ENCODE data around the gene CTCFL.
"Not testable (repeated sequence)": the region's sequence is repeated elsewhere in the genome, so short reads cannot be mapped to it uniquely, and the experiment has no call there.

CTCFL gene

GRCh38 chr20:57536120-57536708 lies 11.3 kb upstream of the CTCFL start:
- no peak for DNase-seq (ENCODE audit: low read depth in 2 of 2)

GRCh38 chr20:57535297-57535696 lies 10.4 kb upstream of the CTCFL start:
- no peak for DNase-seq (ENCODE audit: low read depth in 2 of 2)

GRCh38 chr20:57532104-57532503 lies 7.2 kb upstream of the CTCFL start:
- DNase-seq (ENCODE audit: low read depth in 2 of 2), result no peak

- no peak for DNase-seq (ENCODE audit: low read depth in 2 of 2)
Measured at GRCh38 chr20:57530327-57530981, 5.5 kb upstream of the CTCFL start.

GRCh38 chr20:57529810-57530209 lies 4.9 kb upstream of the CTCFL start:
- no peak for DNase-seq (ENCODE audit: low read depth in 2 of 2)

- DNase-seq (ENCODE audit: low read depth in 2 of 2), result no peak
Measured at GRCh38 chr20:57529160-57529585, 4.2 kb upstream of the CTCFL start.

GRCh38 chr20:57528148-57528547 lies 3.2 kb upstream of the CTCFL start:
- DNase-seq (ENCODE audit: low read depth in 2 of 2), result no peak

- no peak for DNase-seq (ENCODE audit: low read depth in 2 of 2)
Measured at GRCh38 chr20:57527728-57528127, 2.8 kb upstream of the CTCFL start.

- no peak for DNase-seq (ENCODE audit: low read depth in 2 of 2)
Measured at GRCh38 chr20:57526885-57527460, 2.0 kb upstream of the CTCFL start.

- no peak for DNase-seq (ENCODE audit: low read depth in 2 of 2)
Measured at GRCh38 chr20:57526087-57526884, 1.3 kb upstream of the CTCFL start.

GRCh38 chr20:57525328-57526086 lies 567 bp upstream of the CTCFL start:
- no peak for DNase-seq (ENCODE audit: low read depth in 2 of 2)

- DNase-seq (ENCODE audit: low read depth in 2 of 2), result no peak
Measured at GRCh38 chr20:57523782-57524181, 1.2 kb downstream of the CTCFL start.

- DNase-seq (ENCODE audit: low read depth in 2 of 2), result no peak
Measured at GRCh38 chr20:57522380-57523140, 2.4 kb downstream of the CTCFL start.

- DNase-seq (ENCODE audit: low read depth in 2 of 2), result no peak
Measured at GRCh38 chr20:57517904-57518303, 7.0 kb downstream of the CTCFL start.

GRCh38 chr20:57514273-57514751 lies 10.6 kb downstream of the CTCFL start:
- DNase-seq (ENCODE audit: low read depth in 2 of 2), result no peak

- DNase-seq (ENCODE audit: low read depth in 2 of 2), result no peak
Measured at GRCh38 chr20:57513199-57513598, 11.7 kb downstream of the CTCFL start.

- no peak for DNase-seq (ENCODE audit: low read depth in 2 of 2)
Measured at GRCh38 chr20:57512432-57512831, 12.5 kb downstream of the CTCFL start.

- not testable (repeated sequence) for DNase-seq (ENCODE audit: low read depth in 2 of 2)
Measured at GRCh38 chr20:57511709-57512108, 13.2 kb downstream of the CTCFL start.

- DNase-seq (ENCODE audit: low read depth in 2 of 2), result no peak
Measured at GRCh38 chr20:57509665-57510237, 15.2 kb downstream of the CTCFL start.

- no peak for DNase-seq (ENCODE audit: low read depth in 2 of 2)
Measured at GRCh38 chr20:57508831-57509230, 16.1 kb downstream of the CTCFL start.

- DNase-seq (ENCODE audit: low read depth in 2 of 2), result no peak
Measured at GRCh38 chr20:57508381-57508780, 16.6 kb downstream of the CTCFL start.
